Panc1 (cell line): Measurements from ENCODE around the gene MOBP. TPM values are rescaled to one million over a fixed set of nuclear protein-coding genes. Genes with fewer than 3 reads are reported as not detected.
A peak's percentile ranks its signal among the peaks of the same experiment; 100 is the strongest.

Experiments used
- ATAC-seq: fragments of 200-7000 bp; cut with Tn5 transposase; 2 replicates; pipeline ENCODE4 v1.9.1; 2020; ENCODE audit warnings: mild to moderate bottlenecking, moderate library complexity
- BruUV-seq: library from RNA; stranded (reverse); fragments of 400-500 nt; replicated peaks from 2 replicates; lab custom pipeline; 2021; lab: Mats Ljungman, UMichigan
- CTCF ChIA-PET: fragments of 300-600 bp; sonication (Branson Sonifier 250); formaldehyde crosslinking; loops from one replicate; lab custom pipeline; 2022; ENCODE audit warnings: antibody characterized with exemption; lab: Charles Lee
- POLR2A ChIA-PET: fragments of 300-600 bp; sonication (Branson Sonifier 250); formaldehyde crosslinking; loops from one replicate; lab custom pipeline; 2022; ENCODE audit warnings: antibody characterized with exemption; lab: Charles Lee
- DNase-seq: peaks from one replicate; pipeline ENCODE4 v3.0.0-alpha.2; 2010; ENCODE audit warnings: low read depth, low spot score
- H3K27ac ChIP-seq: 2 replicates; pipeline ENCODE4 v1.5.1; 2011; ENCODE audit warnings: mild to moderate bottlenecking, low read length, inconsistent platforms
- H3K27me3 ChIP-seq: fragments of 200-500 bp; sonication (Bioruptor generic); 2 replicates; pipeline ENCODE4 v1.6.0; 2014; ENCODE audit warnings: low read length, inconsistent platforms; ENCODE audit not compliant: control insufficient read depth, insufficient read depth
- H3K36me3 ChIP-seq: fragments of 200-500 bp; sonication (Bioruptor generic); 2 replicates; pipeline ENCODE4 v1.5.1; 2014; ENCODE audit warnings: inconsistent platforms, mild to moderate bottlenecking, low read length, moderate library complexity; ENCODE audit not compliant: control insufficient read depth, insufficient read depth
- H3K4me1 ChIP-seq: 2 replicates; pipeline ENCODE4 v1.5.1; 2011; ENCODE audit warnings: inconsistent platforms, mild to moderate bottlenecking, low read length, moderate library complexity; ENCODE audit not compliant: control insufficient read depth, insufficient read depth
- H3K4me3 ChIP-seq, 2 experiments: 2 replicates each; pipeline ENCODE4 v1.5.1; 2011 to 2012; ENCODE audit warnings: low read depth in 2 of 2, low read length in 2 of 2, mild to moderate bottlenecking in 2 of 2, inconsistent platforms in 1 of 2, moderate library complexity in 1 of 2
- H3K9me3 ChIP-seq: fragments of 200-500 bp; sonication (Bioruptor generic); 2 replicates; pipeline ENCODE4 v1.5.1; 2014; ENCODE audit warnings: low read depth, mild to moderate bottlenecking, inconsistent platforms, low read length, moderate library complexity; ENCODE audit not compliant: control insufficient read depth, insufficient read depth
- POLR2AphosphoS5 ChIP-seq: IDR thresholded peaks from 2 replicates; pipeline ENCODE4 v1.6.1; 2012; ENCODE audit warnings: mild to moderate bottlenecking, low read depth, low read length, moderate library complexity
- SIN3A ChIP-seq: IDR thresholded peaks from 2 replicates; pipeline ENCODE4 v1.6.1; 2012; ENCODE audit warnings: low read depth, mild to moderate bottlenecking, low read length, moderate library complexity, borderline replicate concordance; ENCODE audit not compliant: insufficient read depth
- TCF7L2 ChIP-seq: IDR thresholded peaks from 2 replicates; pipeline ENCODE4 v1.6.1; 2011; ENCODE audit warnings: mild to moderate bottlenecking, low read depth, low read length, inconsistent platforms
- in situ Hi-C: cut with HindIII; loops from 2 replicates; pipeline ENCODE4 v1.10.0; 2016; ENCODE audit warnings: low sequenced_read_pairs, low pct_unique_long_range_greater_than_20kb
- intact Hi-C: fragments of 100-400 bp; cut with micrococcal nuclease; formaldehyde crosslinking; loops from one replicate; pipeline ENCODE4 v1.10.0; 2022; ENCODE audit not compliant: unreplicated experiment
- total RNA-seq: library from RNA; stranded (reverse); gene quantifications from one replicate; pipeline ENCODE4 v1.2.1, GENCODE V29; 2021; ENCODE audit not compliant: unreplicated experiment
- TF ChIP-seq, protein P1 (sequence below): fragments of 450-650 bp; IDR thresholded peaks from 2 replicates; pipeline ENCODE4 v1.5.1; 2017; ENCODE audit warnings: mild to moderate bottlenecking
- TF ChIP-seq, protein P2 (sequence below), 2 experiments: IDR thresholded peaks; 2 replicates each; pipeline ENCODE4 v1.6.1; 2011 to 2012; ENCODE audit warnings: low read depth in 2 of 2, control low read depth in 1 of 2, low read length in 1 of 2, mild to moderate bottlenecking in 1 of 2, moderate library complexity in 1 of 2; ENCODE audit not compliant: insufficient read depth in 1 of 2

The MOBP gene
- total RNA-seq, 1 experiment from 2014 or later = not detected

DNA sequence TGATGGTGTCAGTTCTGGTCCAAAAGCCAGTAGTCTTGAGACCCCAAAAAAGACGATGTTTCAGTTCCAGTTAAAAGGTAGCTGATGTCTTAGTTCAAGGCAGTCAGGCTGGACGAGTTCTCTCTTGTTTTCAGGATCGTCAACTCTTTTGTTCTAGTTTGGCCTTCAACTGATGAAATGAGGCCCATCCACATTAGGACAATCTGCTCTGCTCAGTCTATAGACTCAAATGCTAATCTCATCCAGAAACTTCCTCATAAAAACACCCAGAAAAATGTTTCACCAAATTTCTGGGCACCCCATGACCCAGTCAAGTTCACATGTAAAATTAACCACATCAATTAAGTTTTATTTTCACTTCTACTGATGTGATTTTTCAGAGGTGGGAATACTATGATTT lies 74.0 kb downstream of the MOBP start:
- in situ Hi-C loops = no loop called here
- POLR2A ChIA-PET = no interaction called here
- Histone ChIP-seq H3K36me3 (no peaks in the 10 kb centered on the region), H3K27ac (no peak overlapping the region), H3K9me3 (no peaks in the 10 kb centered on the region), H3K4me3 (no peak overlapping the region), H3K27me3 (no peaks in the 10 kb centered on the region), H3K4me1 (no peaks in the 10 kb centered on the region)
- intact Hi-C loops = no loop called here
- no peak for ATAC-seq
- no TSS peak for BruUV-seq
- no peak for DNase-seq
- TF ChIP-seq POLR2AphosphoS5 = no peak
- CTCF ChIA-PET = no interaction called here

DNA sequence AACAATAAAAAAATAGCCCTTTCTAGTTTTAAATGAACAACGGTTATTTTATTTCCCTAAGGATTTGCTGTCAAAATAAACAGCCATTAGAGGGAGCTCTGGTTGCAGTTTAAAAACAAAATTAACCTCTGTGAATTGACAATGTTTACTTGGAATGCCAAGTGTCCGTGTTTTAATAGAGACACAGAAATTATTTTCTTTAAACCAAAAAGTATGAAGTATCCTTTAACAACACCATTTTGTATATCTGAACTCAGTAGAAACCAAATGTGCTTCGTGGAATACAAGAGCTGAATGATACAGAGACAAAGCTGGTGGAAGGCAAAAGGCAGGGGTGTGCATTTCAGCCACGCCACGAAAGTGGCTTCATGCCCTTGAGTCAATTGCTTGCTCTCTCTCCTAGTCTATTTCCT lies 74.4 kb downstream of the MOBP start:
- CTCF ChIA-PET = no interaction called here
- no peaks in the 10 kb centered on the region for H3K27me3 ChIP-seq
- no peak for DNase-seq
- no peaks in the 10 kb centered on the region for H3K9me3 ChIP-seq
- no TSS peak for BruUV-seq
- in situ Hi-C loops = no loop called here
- TF ChIP-seq, protein P1, sequence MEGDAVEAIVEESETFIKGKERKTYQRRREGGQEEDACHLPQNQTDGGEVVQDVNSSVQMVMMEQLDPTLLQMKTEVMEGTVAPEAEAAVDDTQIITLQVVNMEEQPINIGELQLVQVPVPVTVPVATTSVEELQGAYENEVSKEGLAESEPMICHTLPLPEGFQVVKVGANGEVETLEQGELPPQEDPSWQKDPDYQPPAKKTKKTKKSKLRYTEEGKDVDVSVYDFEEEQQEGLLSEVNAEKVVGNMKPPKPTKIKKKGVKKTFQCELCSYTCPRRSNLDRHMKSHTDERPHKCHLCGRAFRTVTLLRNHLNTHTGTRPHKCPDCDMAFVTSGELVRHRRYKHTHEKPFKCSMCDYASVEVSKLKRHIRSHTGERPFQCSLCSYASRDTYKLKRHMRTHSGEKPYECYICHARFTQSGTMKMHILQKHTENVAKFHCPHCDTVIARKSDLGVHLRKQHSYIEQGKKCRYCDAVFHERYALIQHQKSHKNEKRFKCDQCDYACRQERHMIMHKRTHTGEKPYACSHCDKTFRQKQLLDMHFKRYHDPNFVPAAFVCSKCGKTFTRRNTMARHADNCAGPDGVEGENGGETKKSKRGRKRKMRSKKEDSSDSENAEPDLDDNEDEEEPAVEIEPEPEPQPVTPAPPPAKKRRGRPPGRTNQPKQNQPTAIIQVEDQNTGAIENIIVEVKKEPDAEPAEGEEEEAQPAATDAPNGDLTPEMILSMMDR = peak; percentile 62; the same call in 1 of the 2 replicates
- TF ChIP-seq, protein P2, sequence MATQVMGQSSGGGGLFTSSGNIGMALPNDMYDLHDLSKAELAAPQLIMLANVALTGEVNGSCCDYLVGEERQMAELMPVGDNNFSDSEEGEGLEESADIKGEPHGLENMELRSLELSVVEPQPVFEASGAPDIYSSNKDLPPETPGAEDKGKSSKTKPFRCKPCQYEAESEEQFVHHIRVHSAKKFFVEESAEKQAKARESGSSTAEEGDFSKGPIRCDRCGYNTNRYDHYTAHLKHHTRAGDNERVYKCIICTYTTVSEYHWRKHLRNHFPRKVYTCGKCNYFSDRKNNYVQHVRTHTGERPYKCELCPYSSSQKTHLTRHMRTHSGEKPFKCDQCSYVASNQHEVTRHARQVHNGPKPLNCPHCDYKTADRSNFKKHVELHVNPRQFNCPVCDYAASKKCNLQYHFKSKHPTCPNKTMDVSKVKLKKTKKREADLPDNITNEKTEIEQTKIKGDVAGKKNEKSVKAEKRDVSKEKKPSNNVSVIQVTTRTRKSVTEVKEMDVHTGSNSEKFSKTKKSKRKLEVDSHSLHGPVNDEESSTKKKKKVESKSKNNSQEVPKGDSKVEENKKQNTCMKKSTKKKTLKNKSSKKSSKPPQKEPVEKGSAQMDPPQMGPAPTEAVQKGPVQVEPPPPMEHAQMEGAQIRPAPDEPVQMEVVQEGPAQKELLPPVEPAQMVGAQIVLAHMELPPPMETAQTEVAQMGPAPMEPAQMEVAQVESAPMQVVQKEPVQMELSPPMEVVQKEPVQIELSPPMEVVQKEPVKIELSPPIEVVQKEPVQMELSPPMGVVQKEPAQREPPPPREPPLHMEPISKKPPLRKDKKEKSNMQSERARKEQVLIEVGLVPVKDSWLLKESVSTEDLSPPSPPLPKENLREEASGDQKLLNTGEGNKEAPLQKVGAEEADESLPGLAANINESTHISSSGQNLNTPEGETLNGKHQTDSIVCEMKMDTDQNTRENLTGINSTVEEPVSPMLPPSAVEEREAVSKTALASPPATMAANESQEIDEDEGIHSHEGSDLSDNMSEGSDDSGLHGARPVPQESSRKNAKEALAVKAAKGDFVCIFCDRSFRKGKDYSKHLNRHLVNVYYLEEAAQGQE (IDR thresholded peaks at IDR 0.05; ENCODE audit: insufficient read depth in 1 of 2, low read depth in 2 of 2, low read length in 1 of 2) = no peak
- no peak overlapping the region for H3K27ac ChIP-seq
- no peaks in the 10 kb centered on the region for H3K4me1 ChIP-seq
- no peaks in the 10 kb centered on the region for H3K36me3 ChIP-seq
- H3K4me3 ChIP-seq = no peak overlapping the region
- POLR2A ChIA-PET = no interaction called here
- intact Hi-C loops = loop anchor here (2.0 kb wide), 1 partner anchor 637 kb away; no protein-coding TSS in a partner anchor
- no peak for ATAC-seq

DNA sequence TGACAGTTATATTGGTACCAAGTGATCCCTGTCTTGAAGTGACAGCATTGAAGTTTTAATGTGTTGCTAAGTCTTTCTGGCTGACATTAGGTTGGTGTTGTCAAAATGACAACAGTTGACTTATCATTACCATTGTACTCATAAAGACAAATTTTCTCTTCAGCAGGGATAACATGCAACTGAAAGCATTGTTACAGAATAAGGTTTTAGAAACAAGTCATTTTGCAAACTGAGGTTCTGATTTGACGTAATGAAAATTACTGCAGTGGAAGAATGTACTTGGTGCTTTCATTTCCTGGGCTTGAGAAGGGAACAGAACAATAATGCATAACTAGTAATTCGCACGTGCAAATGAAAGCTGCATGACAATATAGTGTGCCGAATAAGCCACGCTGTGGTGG lies 75.1 kb downstream of the MOBP start:
- Histone ChIP-seq H3K27ac (no peak overlapping the region), H3K4me3 (no peak overlapping the region), H3K9me3 (no peaks in the 10 kb centered on the region), H3K27me3 (no peaks in the 10 kb centered on the region), H3K36me3 (no peaks in the 10 kb centered on the region), H3K4me1 (no peaks in the 10 kb centered on the region)
- ATAC-seq (no peak), DNase-seq (no peak)
- intact Hi-C loops (loop anchor here (2.0 kb wide), 1 partner anchor 636 kb away; no protein-coding TSS in a partner anchor), in situ Hi-C loops (no loop called here)
- ChIA-PET CTCF (no interaction called here), POLR2A (no interaction called here)
- no TSS peak for BruUV-seq
- TF ChIP-seq SIN3A (no peak), TCF7L2 (no peak), POLR2AphosphoS5 (no peak)
- TF ChIP-seq, protein P2 (IDR thresholded peaks at IDR 0.05; ENCODE audit: insufficient read depth in 1 of 2, low read depth in 2 of 2, low read length in 1 of 2) = no peak
- TF ChIP-seq, protein P1 = no peak
